A549 (cell line): ENCODE data around the gene PROCA1. TPM values are rescaled to one million over a fixed set of nuclear protein-coding genes. Genes with fewer than 3 reads are reported as not detected.

ENCODE experiments used
- ATAC-seq, 2 experiments: fragments of 200-7000 bp in 1 of 2; fragments of >200 bp in 1 of 2; cut with Nextera tagmentation in 1 of 2; cut with Tn5 transposase in 1 of 2; 3 replicates each; pipeline versions ENCODE4 v1.8.0 to v1.9.1; 2018 to 2020; ENCODE audit warnings: mild to moderate bottlenecking in 1 of 2, moderate library complexity in 1 of 2
- CTCF ChIA-PET: fragments of 300-600 bp; sonication (Branson Sonifier 250); formaldehyde crosslinking; extraction: SDS; loops from one replicate; lab custom pipeline; 2021; ENCODE audit warnings: antibody characterized with exemption, inconsistent platforms; lab: Yijun Ruan, JAX
- POLR2A ChIA-PET: fragments of 350-600 bp; formaldehyde crosslinking; extraction: SDS; loops from one replicate; lab custom pipeline; 2021; ENCODE audit warnings: antibody characterized with exemption, inconsistent platforms; lab: Yijun Ruan, JAX
- DNase-seq, 2 experiments: peaks; one replicate each; pipeline versions ENCODE4 v3.0.0 to v3.0.0-alpha.2; 2011 to 2016; ENCODE audit warnings: low read depth in 1 of 2, low spot score in 1 of 2
- FAIRE-seq: peaks from 2 replicates; lab custom pipeline; 2011; peaks lifted over from hg19 to GRCh38; lab: Jason Lieb, UNC
- H3K27ac ChIP-seq, 2 experiments: fragments of >200 bp; sonication (Bioruptor Twin); formaldehyde crosslinking; 3 replicates each; pipeline ENCODE4 v1.5.1; 2016 to 2017
- H3K4me1 ChIP-seq: fragments of >200 bp; sonication (Bioruptor Twin); formaldehyde crosslinking; 3 replicates; pipeline ENCODE4 v1.6.1; 2016
- H3K4me2 ChIP-seq: fragments of >200 bp; sonication (Bioruptor Twin); formaldehyde crosslinking; 3 replicates; pipeline ENCODE4 v1.6.1; 2016
- H3K4me3 ChIP-seq: fragments of >200 bp; sonication (Bioruptor Twin); formaldehyde crosslinking; 3 replicates; pipeline ENCODE4 v1.5.1; 2016
- H3K9me3 ChIP-seq: fragments of >200 bp; sonication (Bioruptor Twin); formaldehyde crosslinking; 3 replicates; pipeline ENCODE4 v1.6.1; 2016
- BHLHE40 ChIP-seq: IDR thresholded peaks from 2 replicates; pipeline ENCODE4 v1.6.1; 2012; ENCODE audit warnings: low read depth, low read length, inconsistent platforms
- CBX2 ChIP-seq: fragments of 200-600 bp; sonication (generic); IDR thresholded peaks from 2 replicates; pipeline ENCODE4 v1.6.1; 2016; ENCODE audit warnings: low read depth, mild to moderate bottlenecking, borderline replicate concordance
- CBX8 ChIP-seq: fragments of 200-600 bp; sonication (generic); IDR thresholded peaks from 2 replicates; pipeline ENCODE4 v1.6.1; 2016
- CEBPB ChIP-seq, 2 experiments: fragments of >200 bp in 1 of 2; sonication (Bioruptor Twin) in 1 of 2; formaldehyde crosslinking in 1 of 2; IDR thresholded peaks; 2 replicates each; pipeline ENCODE4 v1.6.1; 2012 to 2016
- E2F6 ChIP-seq: IDR thresholded peaks from 2 replicates; pipeline ENCODE4 v1.6.1; 2012; ENCODE audit warnings: low read depth, borderline replicate concordance
- EP300 ChIP-seq, 2 experiments: fragments of >200 bp; sonication (Bioruptor Twin); formaldehyde crosslinking; IDR thresholded peaks; 2 replicates in 1 of 2; 3 replicates in 1 of 2; pipeline ENCODE4 v1.6.1; 2016 to 2017
- ESRRA ChIP-seq: fragments of 150-350 bp; IDR thresholded peaks from 2 replicates; pipeline ENCODE4 v1.6.1; 2014; ENCODE audit warnings: mild to moderate bottlenecking, low read length, borderline replicate concordance
- FOXS1 ChIP-seq: fragments of 250-450 bp; sonication (Bioruptor Pico); IDR thresholded peaks from 2 replicates; pipeline ENCODE4 v1.5.0; 2020; ENCODE audit warnings: mild to moderate bottlenecking, moderate library complexity
- HDAC2 ChIP-seq: fragments of 200-600 bp; sonication (generic); IDR thresholded peaks from 2 replicates; pipeline ENCODE4 v1.6.1; 2016
- HEYL ChIP-seq: fragments of 250-450 bp; sonication (Bioruptor Pico); IDR thresholded peaks from 2 replicates; pipeline ENCODE4 v1.8.0; 2021; ENCODE audit warnings: mild to moderate bottlenecking, moderate library complexity
- HOXB13 ChIP-seq: fragments of 250-450 bp; sonication (Bioruptor Pico); IDR thresholded peaks from 2 replicates; pipeline ENCODE4 v1.5.0; 2020; ENCODE audit warnings: low read depth, mild to moderate bottlenecking, moderate library complexity
- JUN ChIP-seq, 2 experiments: fragments of >200 bp; sonication (Bioruptor Twin); formaldehyde crosslinking; IDR thresholded peaks; 2 replicates in 1 of 2; 3 replicates in 1 of 2; pipeline ENCODE4 v1.6.1; 2016 to 2017
- JUNB ChIP-seq: fragments of >200 bp; sonication (Bioruptor Twin); formaldehyde crosslinking; IDR thresholded peaks from 2 replicates; pipeline ENCODE4 v1.6.1; 2016
- MAFK ChIP-seq: fragments of 450-650 bp; IDR thresholded peaks from 2 replicates; pipeline ENCODE4 v1.6.1; 2014; ENCODE audit not compliant: partially characterized antibody
- MYC ChIP-seq: IDR thresholded peaks from 2 replicates; pipeline ENCODE4 v1.6.1; 2012; ENCODE audit warnings: mild to moderate bottlenecking, inconsistent platforms, low read length, improper control_type of control experiment, borderline replicate concordance
- PHF8 ChIP-seq: fragments of 200-600 bp; sonication (generic); IDR thresholded peaks from 2 replicates; pipeline ENCODE4 v1.6.1; 2016; ENCODE audit warnings: low read depth, mild to moderate bottlenecking, antibody characterized with exemption, moderate library complexity, borderline replicate concordance
- POLR2A ChIP-seq: IDR thresholded peaks from 2 replicates; pipeline ENCODE4 v1.6.1; 2012; ENCODE audit warnings: mild to moderate bottlenecking, low read length
- POLR2AphosphoS2 ChIP-seq: conservative IDR thresholded peaks from 2 replicates; pipeline ENCODE4 v1.6.1; 2012; ENCODE audit warnings: low read length, improper control_type of control experiment, inconsistent platforms
- RAD21 ChIP-seq, 2 experiments: fragments of >200 bp in 1 of 2; sonication (Bioruptor Twin) in 1 of 2; formaldehyde crosslinking in 1 of 2; IDR thresholded peaks in 1 of 2; conservative IDR thresholded peaks in 1 of 2; 2 replicates in 1 of 2; 3 replicates in 1 of 2; pipeline ENCODE4 v1.6.1; 2012 to 2018; ENCODE audit warnings: inconsistent platforms in 1 of 2
- RARB ChIP-seq: fragments of 250-450 bp; sonication (Bioruptor Pico); IDR thresholded peaks from 2 replicates; pipeline ENCODE4 v1.8.0; 2021; ENCODE audit warnings: mild to moderate bottlenecking, moderate library complexity
- RCOR1 ChIP-seq: fragments of 150-350 bp; IDR thresholded peaks from 2 replicates; pipeline ENCODE4 v1.6.1; 2014; ENCODE audit warnings: antibody characterized with exemption, low read length, low read depth
- REST ChIP-seq: fragments of 200-600 bp; sonication (generic); IDR thresholded peaks from 2 replicates; pipeline ENCODE4 v1.6.1; 2016; ENCODE audit warnings: antibody characterized with exemption, mild to moderate bottlenecking, moderate library complexity
- RFX5 ChIP-seq: fragments of 450-650 bp; IDR thresholded peaks from 2 replicates; pipeline ENCODE4 v1.7.1; 2014; ENCODE audit warnings: antibody characterized with exemption, mild to moderate bottlenecking, moderate library complexity
- RNF2 ChIP-seq: fragments of 200-600 bp; sonication (generic); IDR thresholded peaks from 2 replicates; pipeline ENCODE4 v1.6.1; 2016; ENCODE audit warnings: low read depth, mild to moderate bottlenecking, antibody characterized with exemption, moderate library complexity, borderline replicate concordance
- SMC3 ChIP-seq: fragments of >200 bp; sonication (Bioruptor Twin); formaldehyde crosslinking; IDR thresholded peaks from 3 replicates; pipeline ENCODE4 v1.6.1; 2018; ENCODE audit warnings: inconsistent platforms
- SREBF2 ChIP-seq: fragments of 450-650 bp; IDR thresholded peaks from 2 replicates; pipeline ENCODE4 v1.6.1; 2014; ENCODE audit warnings: mild to moderate bottlenecking, moderate library complexity
- ZC3H11A ChIP-seq: fragments of 450-650 bp; IDR thresholded peaks from 2 replicates; pipeline ENCODE4 v1.6.1; 2014; ENCODE audit warnings: antibody characterized with exemption, mild to moderate bottlenecking
- ZFP36 ChIP-seq: fragments of 450-650 bp; IDR thresholded peaks from 2 replicates; pipeline ENCODE4 v1.6.1; 2014; ENCODE audit warnings: borderline replicate concordance; ENCODE audit not compliant: partially characterized antibody
- ZSCAN20 ChIP-seq: fragments of 250-450 bp; sonication (Bioruptor Pico); IDR thresholded peaks from 2 replicates; pipeline ENCODE4 v1.8.0; 2022; ENCODE audit warnings: mild to moderate bottlenecking, moderate library complexity
- WGBS: methylation state at CpG from one replicate; pipeline ENCODE4 v1.1.6; 2017; ENCODE audit errors: missing lambda C conversion rate; 5-methylcytosine and 5-hydroxymethylcytosine counted together
- polyA plus RNA-seq, 4 experiments: library from polyadenylated mRNA; depleted of rRNA in 3 of 4; stranded (reverse); fragments of >200 nt; fragmentation: RNase III in 1 of 4; extraction: RNeasy Plus Mini Kit Qiagen cat#74134 plus additional on column Dnase treatment in 1 of 4; gene quantifications; 2 replicates in 3 of 4; 3 replicates in 1 of 4; pipeline ENCODE4 v1.2.3, GENCODE V29; 2011 to 2017

Gene PROCA1
- polyA plus RNA-seq, 2 of the 4 experiments (the other 2 are of a cell fraction), result 4.0 to 4.9 TPM

GRCh38 chr17:28693869-28694268, 17.8 kb downstream of the PROCA1 start:
- WGBS, result 94% methylated on average over 1 of the region's 1 CpG
- POLR2A ChIA-PET, result interaction anchor here (1.2 to 1.7 kb wide), 2 partner anchors 26 to 32 kb away, joined by 8 read pairs; partner anchors contain the start of genes RPL23A, SDF2 and SUPT6H
- TF ChIP-seq JUNB (no peak), RCOR1 (no peak), CEBPB (IDR thresholded peaks at IDR 0.05) (no peak), RARB (no peak), SMC3 (no peak), CBX8 (no peak), HEYL (CRISPR knock-in tag) (no peak), E2F6 (no peak), REST (no peak), MYC (no peak), SREBF2 (no peak), POLR2A (no peak), JUN (IDR thresholded peaks at IDR 0.05) (no peak)

DNA sequence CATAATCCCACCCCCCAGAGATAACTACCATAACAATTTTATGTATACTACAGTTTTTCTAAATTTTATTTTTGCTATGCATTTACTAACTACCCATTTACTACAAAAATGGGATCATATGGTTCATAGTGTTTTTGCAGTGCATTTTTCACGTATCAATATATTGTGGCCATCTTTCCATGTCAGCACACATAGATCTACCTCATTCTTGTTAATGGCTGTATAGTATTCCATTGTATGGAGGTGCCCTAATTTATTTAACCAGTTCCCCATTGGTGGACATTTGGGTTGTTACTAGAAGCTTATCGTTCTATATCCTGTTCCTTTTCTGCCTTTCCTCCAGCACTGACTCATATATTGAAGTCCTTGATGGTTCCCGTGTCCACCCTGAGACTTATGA, 22.7 kb downstream of the PROCA1 start:
- no peak for ATAC-seq
- WGBS, result 91% methylated on average over 3 of the region's 3 CpGs

More at GRCh38 chr17:28693869-28694268, 17.8 kb downstream of the PROCA1 start:
- peaks cover 27% of the 10 kb centered on the region for H3K4me1 ChIP-seq
- H3K9me3 ChIP-seq, result no peaks in the 10 kb centered on the region
- no peak for FAIRE-seq
- no peak overlapping the region for H3K27ac ChIP-seq
- ATAC-seq, result no peak
- H3K4me3 ChIP-seq, result no peak overlapping the region
- no peak for DNase-seq
- CTCF ChIA-PET, result interaction anchor here (0.6 to 31.4 kb wide), 9 partner anchors 11 to 207 kb away, joined by 3 to 335 read pairs (median 5); partner anchors contain the start of genes PROCA1 and TLCD1
- no peak overlapping the region for H3K4me2 ChIP-seq

DNA sequence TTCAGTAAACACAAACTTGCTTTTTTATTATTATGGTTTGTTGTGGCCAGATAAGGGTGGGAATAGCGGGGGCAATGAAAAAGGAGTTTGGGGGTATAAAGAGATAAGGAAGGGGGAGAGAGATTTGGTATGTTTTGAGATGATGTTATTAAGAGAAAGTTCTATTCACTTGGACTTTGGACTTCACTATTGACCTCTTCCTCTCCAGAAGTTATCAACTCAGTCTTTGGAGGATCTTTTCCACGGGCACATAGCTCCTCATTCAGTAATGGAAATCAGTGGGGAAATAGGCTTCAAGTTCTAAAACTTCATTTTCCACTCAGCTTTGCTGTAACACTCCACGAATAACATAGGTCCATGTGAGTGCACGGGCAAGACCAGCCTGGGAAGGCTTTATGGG, 23.2 kb downstream of the PROCA1 start:
- FAIRE-seq (no peak), DNase-seq (no peak), ATAC-seq (no peak)
- CTCF ChIA-PET, result interaction anchor here (1.0 to 31.4 kb wide), 6 partner anchors 15 to 195 kb away, joined by 3 to 335 read pairs (median 14); partner anchors contain the start of genes BLTP2, NEK8, PROCA1 and TLCD1
- no peaks in the 10 kb centered on the region for H3K4me1 ChIP-seq
- POLR2A ChIA-PET, result no interaction called here
- H3K4me3 ChIP-seq, result no peak overlapping the region
- no peaks in the 10 kb centered on the region for H3K9me3 ChIP-seq
- WGBS, result 95% methylated on average over 4 of the region's 4 CpGs
- no peak overlapping the region for H3K4me2 ChIP-seq
- H3K27ac ChIP-seq, result no peak overlapping the region
- TF ChIP-seq BHLHE40 (no peak), HOXB13 (CRISPR knock-in tag) (no peak), E2F6 (no peak), PHF8 (no peak), POLR2AphosphoS2 (no peak), REST (no peak), ZSCAN20 (CRISPR knock-in tag) (no peak), ZFP36 (no peak), JUNB (no peak), HDAC2 (no peak), CBX2 (no peak), FOXS1 (CRISPR knock-in tag) (no peak), RAD21 (conservative IDR thresholded peaks at IDR 0.05 in 1 of 2, IDR thresholded peaks at IDR 0.05 in 1 of 2) (no peak), RFX5 (no peak), MAFK (no peak)
- TF ChIP-seq, all 56 proteins: peak for 0

More for the DNA sequence above, 22.7 kb downstream of the PROCA1 start:
- DNase-seq, result no peak
- TF ChIP-seq HEYL (CRISPR knock-in tag) (no peak), ZC3H11A (no peak), RCOR1 (no peak), ESRRA (no peak), RNF2 (no peak), EP300 (IDR thresholded peaks at IDR 0.05) (no peak), CBX2 (no peak)
- TF ChIP-seq, all 56 proteins: peak for 0
- CTCF ChIA-PET, result interaction anchor here (1.0 to 31.4 kb wide), 5 partner anchors 19 to 196 kb away, joined by 3 to 335 read pairs (median 23); partner anchors contain the start of genes BLTP2, NEK8, PROCA1 and TLCD1
- H3K9me3 ChIP-seq, result no peaks in the 10 kb centered on the region
- POLR2A ChIA-PET, result no interaction called here
- H3K27ac ChIP-seq, result no peak overlapping the region
- H3K4me3 ChIP-seq, result no peak overlapping the region
- no peak overlapping the region for H3K4me2 ChIP-seq
- FAIRE-seq, result no peak
- no peaks in the 10 kb centered on the region for H3K4me1 ChIP-seq
